ENCODE results near the gene FSTL4. TPM values are rescaled to one million over a fixed set of nuclear protein-coding genes. Genes with fewer than 3 reads are reported as not detected.

The FSTL4 gene
- polyA plus RNA-seq, 3 donors, result 0.76 to 1.8 (median 0.89) TPM

GRCh38 chr5:133332439-133333024 is 279.8 kb downstream of the FSTL4 start:
- no peak for DNase-seq (ENCODE audit: low read depth in 3 of 3, low spot score in 2 of 3)

- no peak for DNase-seq (ENCODE audit: low read depth in 3 of 3, low spot score in 2 of 3)
Measured at GRCh38 chr5:133331941-133332340, 280.4 kb downstream of the FSTL4 start.

- no peak for DNase-seq (ENCODE audit: low read depth in 3 of 3, low spot score in 2 of 3)
Measured at GRCh38 chr5:133330956-133331355, 281.4 kb downstream of the FSTL4 start.

- DNase-seq (ENCODE audit: low read depth in 3 of 3, low spot score in 2 of 3), result no peak
Measured at GRCh38 chr5:133328800-133329199, 283.5 kb downstream of the FSTL4 start.

- no peak for DNase-seq (ENCODE audit: low read depth in 3 of 3, low spot score in 2 of 3)
Measured at GRCh38 chr5:133327946-133328401, 284.4 kb downstream of the FSTL4 start.

GRCh38 chr5:133326361-133326760 is 286.0 kb downstream of the FSTL4 start:
- no peak for DNase-seq (ENCODE audit: low read depth in 3 of 3, low spot score in 2 of 3)

GRCh38 chr5:133325864-133326263 is 286.5 kb downstream of the FSTL4 start:
- DNase-seq (ENCODE audit: low read depth in 3 of 3, low spot score in 2 of 3), result no peak

- no peak for DNase-seq (ENCODE audit: low read depth in 3 of 3, low spot score in 2 of 3)
Measured at GRCh38 chr5:133324926-133325325, 287.4 kb downstream of the FSTL4 start.

- no peak for DNase-seq (ENCODE audit: low read depth in 3 of 3, low spot score in 2 of 3)
Measured at GRCh38 chr5:133323494-133324457, 288.6 kb downstream of the FSTL4 start.

GRCh38 chr5:133322743-133323142 is 289.6 kb downstream of the FSTL4 start:
- no peak for DNase-seq (ENCODE audit: low read depth in 3 of 3, low spot score in 2 of 3)

- no peak for DNase-seq (ENCODE audit: low read depth in 3 of 3, low spot score in 2 of 3)
Measured at GRCh38 chr5:133321833-133322420, 290.4 kb downstream of the FSTL4 start.

GRCh38 chr5:133321286-133321832 is 291.0 kb downstream of the FSTL4 start:
- no peak for DNase-seq (ENCODE audit: low read depth in 3 of 3, low spot score in 2 of 3)

- no peak for DNase-seq (ENCODE audit: low read depth in 3 of 3, low spot score in 2 of 3)
Measured at GRCh38 chr5:133319905-133320520, 292.3 kb downstream of the FSTL4 start.

- DNase-seq (ENCODE audit: low read depth in 3 of 3, low spot score in 2 of 3), result no peak
Measured at GRCh38 chr5:133319244-133319643, 293.1 kb downstream of the FSTL4 start.

- DNase-seq (ENCODE audit: low read depth in 3 of 3, low spot score in 2 of 3), result no peak
Measured at GRCh38 chr5:133317558-133317957, 294.8 kb downstream of the FSTL4 start.

- no peak for DNase-seq (ENCODE audit: low read depth in 3 of 3, low spot score in 2 of 3)
Measured at GRCh38 chr5:133316346-133317343, 295.7 kb downstream of the FSTL4 start.

GRCh38 chr5:133314086-133314485 is 298.3 kb downstream of the FSTL4 start:
- no peak for DNase-seq (ENCODE audit: low read depth in 3 of 3, low spot score in 2 of 3)

- no peak for DNase-seq (ENCODE audit: low read depth in 3 of 3, low spot score in 2 of 3)
Measured at GRCh38 chr5:133311176-133311575, 301.2 kb downstream of the FSTL4 start.

GRCh38 chr5:133309984-133310621 is 302.2 kb downstream of the FSTL4 start:
- DNase-seq (ENCODE audit: low read depth in 3 of 3, low spot score in 2 of 3), result no peak

Data from right renal cortex interstitium (tissue), 3 donors.